NCI-H748 treated with DMSO at 0.1 percent for 48 hours (cell line): ENCODE results near the gene HS6ST2.
"Not testable (repeated sequence)": the region's sequence is repeated elsewhere in the genome, so short reads cannot be mapped to it uniquely, and the experiment has no call there.

ENCODE experiments used
- DNase-seq: peaks from one replicate; lab custom pipeline; 2025; lab: John Stamatoyannopoulos, UW

Gene HS6ST2

DNA sequence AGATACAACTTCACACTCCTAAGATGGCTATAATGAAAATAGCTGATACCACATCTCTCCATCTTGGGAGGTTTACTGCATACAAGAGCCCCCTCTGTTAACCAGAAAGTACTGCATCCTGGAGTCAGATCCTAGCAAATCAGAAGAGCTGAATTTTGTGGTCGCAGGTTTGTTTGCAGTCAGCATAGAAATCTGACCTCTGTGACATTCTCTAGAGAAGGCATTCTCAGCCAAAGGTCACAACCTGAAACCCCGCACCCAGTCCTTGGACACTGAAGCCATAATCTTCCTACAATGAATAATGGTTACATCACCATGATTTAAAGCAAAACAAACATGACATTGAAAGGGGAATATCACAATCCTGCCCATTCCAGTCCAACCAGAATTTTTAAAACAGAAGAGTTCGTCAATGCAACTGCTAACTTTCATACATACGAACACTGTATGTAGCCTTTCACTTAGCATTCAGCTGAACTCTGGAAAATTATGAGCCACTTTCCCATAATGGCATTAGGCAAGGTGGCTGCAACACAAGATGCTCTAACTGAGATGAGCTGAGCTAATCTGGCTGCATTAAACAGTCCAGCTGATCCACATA is 17.6 kb downstream of the HS6ST2 start:
- peak; percentile 26 for DNase-seq

DNA sequence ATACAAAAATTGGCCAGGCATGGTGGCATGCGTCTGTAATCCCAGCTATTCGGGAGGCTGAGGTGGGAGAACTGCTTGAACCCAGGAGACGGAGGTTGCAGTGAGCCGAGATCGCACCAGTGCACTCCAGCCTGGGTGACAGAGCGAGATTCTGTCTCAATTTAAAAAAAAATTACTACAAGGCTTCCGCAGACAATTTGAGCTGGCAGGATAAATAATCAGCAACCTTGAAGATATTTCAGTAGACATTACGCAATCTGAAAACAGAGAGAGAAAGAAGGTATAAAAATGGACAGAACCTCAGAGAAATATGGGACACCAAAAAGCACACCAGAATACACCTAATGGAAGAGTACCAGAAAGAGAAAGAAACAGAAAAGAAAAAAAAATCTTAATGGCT is 25.3 kb downstream of the HS6ST2 start:
- DNase-seq, result no peak

DNA sequence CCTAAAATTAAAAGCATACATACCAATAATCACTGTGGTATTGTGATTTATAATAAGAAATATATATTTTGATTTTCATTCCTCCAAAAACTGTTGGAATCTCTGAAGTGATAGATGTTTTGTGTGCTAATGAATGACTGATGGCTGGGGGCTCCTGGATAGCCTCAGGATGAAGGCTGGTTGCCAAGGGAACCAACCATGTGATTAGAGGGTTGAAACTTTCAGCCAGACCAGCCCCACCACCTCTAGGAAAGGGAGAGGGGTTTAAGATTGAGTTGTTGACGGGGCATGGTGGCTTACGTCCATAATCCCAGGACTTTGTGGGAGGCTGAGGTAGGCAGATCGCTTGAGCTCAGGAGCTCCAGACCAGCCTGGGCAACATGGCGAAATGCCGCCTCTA is 34.0 kb downstream of the HS6ST2 start:
- no peak for DNase-seq

DNA sequence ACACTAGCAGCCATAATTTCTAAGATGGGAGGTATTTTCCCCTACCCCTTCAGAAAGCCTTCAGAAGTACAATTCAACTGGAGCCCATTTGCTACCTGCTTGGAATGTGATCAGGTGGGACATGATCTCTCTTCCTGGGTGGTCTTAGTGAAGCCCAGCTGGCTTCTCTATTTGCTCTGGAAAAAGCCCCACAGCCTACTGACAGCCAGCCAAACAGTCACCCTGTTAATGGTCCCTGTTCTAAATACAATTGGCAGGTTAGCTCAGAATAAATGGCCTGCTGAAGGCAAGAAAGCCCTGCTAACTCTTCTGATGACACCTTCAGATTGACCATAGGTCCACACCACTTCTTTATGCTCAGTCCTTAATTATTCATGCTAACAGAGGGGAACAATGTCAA is 39.9 kb downstream of the HS6ST2 start:
- no peak for DNase-seq

DNA sequence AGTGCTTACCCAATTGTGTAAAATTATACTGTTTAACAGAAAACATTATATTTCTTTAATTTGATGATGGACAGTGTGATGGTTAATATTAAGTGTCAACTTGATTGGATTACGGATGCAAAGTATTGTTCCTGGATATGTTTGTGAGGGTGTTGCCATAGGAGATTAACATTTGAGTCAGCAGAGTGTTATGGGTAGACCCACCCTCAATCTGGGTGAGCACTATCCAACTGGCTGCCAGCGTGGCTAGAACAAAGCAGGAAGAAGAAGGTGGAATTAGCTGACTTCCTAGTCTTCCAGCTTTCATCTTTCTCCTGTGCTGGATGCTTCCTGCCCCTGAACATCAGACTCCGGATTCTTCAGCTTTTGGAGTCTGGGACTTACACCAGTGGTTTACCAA is 42.1 kb downstream of the HS6ST2 start:
- DNase-seq, result no peak

DNA sequence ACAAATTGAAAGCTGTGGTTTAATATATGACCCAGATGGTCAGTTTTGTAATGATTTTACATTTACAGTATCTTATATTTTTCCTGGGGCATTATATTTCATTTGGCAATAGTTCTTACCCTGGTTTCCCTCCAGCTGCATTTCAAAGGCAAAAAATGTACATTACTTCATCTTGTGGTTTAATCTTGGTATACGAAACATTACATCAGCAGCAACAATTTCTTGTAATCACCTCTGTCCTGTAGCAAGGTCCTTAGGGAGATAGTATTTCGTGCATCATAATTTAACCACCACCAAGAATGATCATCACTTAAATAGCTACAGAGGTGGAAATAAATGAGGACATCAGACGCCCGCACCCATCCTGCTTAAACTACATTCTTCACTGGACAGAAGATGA is 48.8 kb downstream of the HS6ST2 start:
- DNase-seq, result no peak

DNA sequence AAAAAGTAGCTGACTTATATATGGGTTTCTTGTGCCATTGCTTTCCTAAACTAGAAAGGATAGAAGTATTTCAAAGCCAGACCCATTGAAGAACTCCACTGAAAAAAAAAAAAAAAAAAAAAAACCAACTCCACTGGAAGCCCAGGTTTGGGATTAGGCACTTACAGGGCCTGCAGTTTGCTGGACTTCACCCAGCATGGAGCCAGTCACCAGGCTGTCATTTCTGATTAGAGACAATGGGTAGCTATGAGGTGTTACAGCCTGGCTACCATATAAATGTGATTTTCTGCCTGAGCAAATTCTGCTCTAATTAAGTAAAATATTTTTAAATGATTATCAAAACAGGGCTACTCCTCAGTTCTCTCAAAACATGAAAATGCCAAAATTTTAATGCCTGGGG is 49.5 kb downstream of the HS6ST2 start:
- DNase-seq, result no peak

DNA sequence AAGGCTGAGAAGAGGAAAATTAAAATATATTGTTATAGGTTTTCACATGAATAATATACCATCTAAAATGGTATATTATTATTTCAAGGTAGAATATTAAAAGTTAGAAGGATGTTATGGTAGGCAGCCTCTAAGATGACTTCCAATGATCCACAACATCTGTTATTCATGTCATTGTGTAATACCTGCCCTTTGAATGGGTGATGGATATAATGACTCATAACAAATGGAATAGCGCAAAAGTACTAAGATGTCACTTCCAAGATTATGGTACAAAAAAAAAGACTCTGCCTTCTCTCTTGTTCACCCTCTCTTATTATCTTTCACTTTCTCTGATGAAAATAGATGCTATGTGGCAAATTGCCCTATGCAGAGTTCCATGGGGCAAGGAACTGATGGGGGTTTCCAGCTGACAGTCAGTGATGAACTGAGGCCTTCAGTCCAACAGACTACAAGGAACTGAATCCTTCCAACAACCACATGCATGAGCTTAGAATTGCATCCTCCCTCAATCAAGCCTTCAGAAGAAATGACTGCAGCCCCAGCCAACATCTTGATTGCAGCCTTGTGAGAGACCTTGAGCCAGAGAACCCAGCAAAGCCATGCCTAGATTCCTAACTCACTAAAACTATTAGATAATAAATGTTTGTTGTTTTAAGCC is 57.7 kb downstream of the HS6ST2 start:
- no peak for DNase-seq

DNA sequence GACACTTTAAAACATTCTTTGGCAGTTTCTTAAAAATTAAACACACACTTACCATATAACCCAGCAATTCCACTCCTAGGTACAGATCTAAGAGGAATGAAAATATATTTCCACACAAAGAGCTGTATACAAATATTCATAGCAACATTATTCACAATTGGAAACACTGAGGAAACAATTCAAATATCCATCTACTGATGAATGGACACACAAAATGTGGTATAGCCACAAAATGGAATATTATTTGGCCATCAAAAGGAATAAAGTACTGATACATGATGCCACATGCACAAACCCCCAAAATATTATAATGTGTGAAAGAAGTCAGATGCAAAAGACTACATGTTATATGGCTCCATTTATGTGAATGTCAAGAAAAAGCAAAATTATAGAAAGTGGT is 70.9 kb downstream of the HS6ST2 start:
- no peak for DNase-seq

DNA sequence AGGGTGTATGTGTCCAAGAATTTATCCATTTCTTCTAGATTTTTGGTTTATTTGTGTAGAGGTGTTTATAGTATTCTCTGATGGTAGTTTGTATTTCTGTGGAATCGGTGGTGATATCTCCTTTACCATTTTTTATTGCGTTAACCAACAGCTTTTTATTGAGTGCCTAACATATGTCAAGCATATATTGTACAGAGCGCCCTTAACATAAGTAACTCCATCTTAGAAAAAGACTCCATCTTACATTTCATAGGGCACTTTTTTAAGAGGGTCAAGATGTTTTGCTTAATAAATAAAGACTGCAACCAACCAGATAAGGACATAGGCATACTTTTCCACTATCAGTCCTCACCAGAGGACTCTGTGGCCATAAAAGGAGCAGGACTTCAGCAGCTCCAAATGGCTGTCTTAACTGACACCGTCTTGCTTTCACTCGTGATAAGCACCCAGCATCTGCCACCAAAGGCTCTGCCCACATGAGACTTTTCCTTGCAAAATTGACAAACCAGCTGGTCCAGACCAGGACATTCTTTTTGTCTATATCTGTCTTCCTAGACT is 75.0 kb downstream of the HS6ST2 start:
- DNase-seq, result no peak

DNA sequence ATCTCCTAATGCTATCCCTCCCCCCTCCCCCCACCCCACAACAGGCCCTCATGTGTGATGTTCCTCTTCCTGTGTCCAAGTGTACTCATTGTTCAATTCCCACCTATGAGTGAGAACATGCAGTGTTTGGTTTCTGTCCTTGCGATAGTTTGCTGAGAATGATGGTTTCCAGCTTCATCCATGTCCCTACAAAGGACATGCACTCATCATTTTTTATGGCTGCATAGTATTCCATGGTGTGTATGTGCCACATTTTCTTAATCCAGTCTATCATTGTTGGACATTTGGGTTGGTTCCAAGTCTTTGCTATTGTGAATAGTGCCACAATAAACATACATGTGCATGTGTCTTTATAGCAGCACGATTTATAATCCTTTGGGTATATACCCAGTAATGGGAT is 77.7 kb downstream of the HS6ST2 start:
- DNase-seq, result not testable (repeated sequence)

DNA sequence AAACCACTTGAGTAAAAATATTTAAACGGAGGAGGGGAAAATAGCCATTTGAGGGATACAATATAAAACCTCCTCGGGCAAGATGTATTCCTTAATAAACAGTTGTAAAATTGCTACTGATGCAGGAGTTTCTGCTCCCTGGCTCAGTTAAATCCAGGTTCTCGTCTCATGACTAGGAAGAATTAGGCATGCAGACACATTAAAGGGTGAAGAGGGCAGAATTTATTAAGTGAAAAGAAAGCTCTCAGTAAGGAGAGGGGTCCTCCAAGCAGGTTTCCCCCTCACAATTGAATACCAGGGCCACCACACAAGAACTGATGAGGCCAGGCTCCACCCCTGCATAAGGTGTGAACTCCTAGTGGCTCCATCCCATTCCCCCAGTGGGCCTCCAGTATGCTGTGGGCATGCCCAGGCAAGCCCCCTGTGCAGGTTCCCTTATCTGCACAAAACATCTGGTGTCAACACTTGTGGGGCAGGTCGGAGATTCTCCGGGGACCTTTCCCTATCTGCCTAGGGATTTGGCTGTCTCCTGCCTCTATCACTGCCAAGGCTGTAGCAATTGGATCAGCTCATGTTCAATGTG is 80.4 kb downstream of the HS6ST2 start:
- no peak for DNase-seq

DNA sequence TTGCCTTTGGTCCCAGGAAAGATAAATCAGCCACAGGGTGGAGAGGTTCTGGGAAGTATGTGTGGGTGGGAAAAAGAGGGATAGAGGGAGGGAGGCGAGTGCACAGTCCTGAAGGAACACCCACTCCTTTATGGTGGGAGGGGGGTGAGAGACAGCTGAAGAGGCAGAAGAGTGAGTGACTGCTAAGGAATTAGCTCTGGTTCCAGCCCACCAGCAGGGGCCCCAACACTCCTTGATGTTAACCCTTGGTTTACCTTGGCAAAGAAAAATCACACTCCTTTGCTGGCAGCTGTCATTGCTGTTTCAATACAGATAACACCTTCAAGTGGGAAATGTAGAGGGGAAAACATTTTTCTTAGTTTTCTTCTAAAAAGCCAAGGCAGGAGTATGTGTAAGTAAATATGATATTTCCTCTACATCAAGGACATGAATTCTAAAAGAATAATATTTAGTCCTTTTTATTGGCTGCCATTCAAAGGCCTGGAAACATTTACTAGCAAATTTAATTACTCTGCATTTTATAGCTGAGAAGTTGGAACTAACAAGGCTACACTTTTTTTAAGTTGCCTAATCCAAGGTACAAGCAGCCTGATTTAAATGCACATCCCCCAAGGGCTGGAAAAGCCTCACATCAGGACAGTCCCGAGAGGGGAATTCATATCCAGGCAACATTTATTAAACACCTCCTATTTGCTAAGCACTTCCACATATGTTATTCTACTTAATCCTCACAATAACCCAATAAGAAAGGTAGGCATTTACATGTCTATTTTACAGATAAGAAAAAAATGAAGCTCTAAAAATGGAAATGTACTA is 81.7 kb downstream of the HS6ST2 start:
- DNase-seq, result no peak

DNA sequence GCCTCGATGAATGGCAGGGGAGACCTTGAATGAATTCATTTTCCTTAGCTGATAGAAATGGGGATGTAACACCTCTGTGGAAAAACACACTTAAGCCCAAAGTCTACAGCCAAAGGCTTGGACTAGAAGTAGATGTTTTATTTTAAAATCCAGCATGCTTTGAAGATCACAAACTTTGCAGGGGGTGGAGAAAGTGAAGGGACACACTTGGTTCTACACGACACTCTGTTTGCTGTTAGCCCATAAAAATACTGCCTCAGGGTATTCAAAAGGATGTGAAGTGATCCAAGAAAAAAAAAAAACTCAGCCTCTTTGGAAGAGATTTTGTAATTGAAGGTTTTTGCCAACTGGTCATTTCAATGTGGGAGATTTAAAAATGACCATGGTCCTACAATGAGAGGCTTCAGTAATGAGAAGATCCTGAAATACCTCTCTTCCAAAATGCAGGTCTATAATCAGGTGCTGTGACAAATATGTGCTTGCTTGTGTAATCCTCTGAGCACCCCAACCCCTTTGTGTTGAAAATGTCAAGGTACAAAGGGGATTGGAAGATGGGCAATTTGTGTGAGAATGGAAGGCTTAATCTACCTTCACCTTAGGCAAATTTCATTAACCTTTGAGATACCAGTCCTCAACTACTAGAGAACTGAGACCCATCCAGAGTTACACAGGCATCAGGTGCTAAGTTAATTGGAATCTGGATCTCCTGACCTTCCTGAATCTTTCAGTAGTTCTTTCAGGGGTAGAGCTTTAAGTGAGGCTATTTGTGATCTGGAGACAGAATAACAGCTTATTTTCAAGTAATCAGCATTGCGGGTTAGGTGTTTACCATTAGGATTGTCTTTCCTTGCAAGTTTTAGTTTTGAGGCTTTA is 82.5 kb downstream of the HS6ST2 start:
- no peak for DNase-seq

DNA sequence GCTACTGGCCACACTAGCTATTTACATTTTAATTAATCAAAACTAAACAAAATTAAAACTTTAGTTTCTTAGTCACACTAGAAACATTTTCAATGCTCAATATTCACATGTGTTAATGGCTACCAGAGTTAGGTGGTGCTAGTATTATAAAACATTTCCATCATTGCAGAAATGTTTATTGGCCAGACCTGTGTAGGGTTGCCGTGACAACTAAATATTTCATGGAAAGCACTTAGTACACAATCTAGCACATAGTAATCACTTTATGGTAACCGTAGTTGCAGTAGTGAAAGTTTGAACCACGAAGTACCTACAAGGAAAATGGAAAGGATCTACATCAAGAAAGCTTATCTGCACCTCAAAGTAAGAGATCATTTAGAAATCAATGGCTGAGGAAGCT is 95.9 kb downstream of the HS6ST2 start:
- DNase-seq, result no peak

DNA sequence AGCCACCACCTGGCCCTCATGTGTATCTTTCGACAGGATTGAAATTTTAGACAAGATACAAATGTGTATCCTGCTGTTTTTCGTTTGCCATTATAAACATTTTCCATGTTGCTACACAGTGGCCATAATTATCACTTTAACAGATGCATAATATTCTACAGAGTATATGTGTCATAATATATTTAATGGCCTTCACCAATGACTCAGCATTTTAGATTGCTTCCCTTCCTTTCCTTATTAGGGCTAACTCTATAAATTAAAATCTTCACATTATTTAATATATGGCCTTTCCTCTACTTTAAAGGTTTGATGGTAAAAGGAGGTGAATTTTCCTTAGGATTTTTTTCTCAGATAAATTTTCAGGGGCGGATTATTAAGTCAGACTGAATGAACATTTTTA is 97.4 kb downstream of the HS6ST2 start:
- no peak for DNase-seq

DNA sequence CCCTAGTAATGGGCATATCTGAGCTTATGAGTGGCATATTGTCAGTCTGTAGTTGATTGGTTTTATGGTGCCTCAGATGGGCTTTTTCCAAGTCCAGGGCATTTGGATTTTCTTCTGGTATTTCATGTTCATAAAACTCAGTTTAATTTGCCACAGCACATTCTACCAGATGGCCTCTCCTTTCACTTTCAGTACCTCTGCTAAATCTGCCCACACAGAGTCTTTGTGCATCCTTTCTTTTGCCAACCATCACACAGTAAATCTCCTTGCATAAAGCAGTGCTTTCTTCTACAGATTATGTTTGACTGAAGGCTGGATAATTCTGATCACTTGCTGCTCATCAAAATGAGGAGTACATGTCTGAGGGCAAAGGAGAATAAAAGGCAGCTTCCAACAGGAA is 98.2 kb downstream of the HS6ST2 start:
- DNase-seq, result no peak

DNA sequence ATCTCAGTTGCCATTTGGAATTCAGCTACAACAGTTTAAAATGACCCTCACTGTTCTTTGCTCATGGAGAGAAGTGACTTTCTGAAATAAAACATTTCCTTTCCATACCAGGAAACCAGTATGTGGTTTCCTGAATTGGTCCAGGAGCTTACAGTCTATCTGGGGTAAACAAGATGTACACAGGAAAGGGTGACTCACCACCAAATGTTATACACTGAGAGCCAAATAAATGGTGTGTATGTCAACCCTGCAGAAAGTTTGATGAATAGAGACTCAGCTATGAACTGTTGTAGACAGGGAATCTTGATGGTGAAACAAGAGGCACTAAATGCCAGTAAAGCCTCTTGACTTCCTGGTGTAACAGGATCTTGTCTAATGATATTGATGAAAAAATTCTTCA is 100.4 kb downstream of the HS6ST2 start:
- DNase-seq, result no peak

DNA sequence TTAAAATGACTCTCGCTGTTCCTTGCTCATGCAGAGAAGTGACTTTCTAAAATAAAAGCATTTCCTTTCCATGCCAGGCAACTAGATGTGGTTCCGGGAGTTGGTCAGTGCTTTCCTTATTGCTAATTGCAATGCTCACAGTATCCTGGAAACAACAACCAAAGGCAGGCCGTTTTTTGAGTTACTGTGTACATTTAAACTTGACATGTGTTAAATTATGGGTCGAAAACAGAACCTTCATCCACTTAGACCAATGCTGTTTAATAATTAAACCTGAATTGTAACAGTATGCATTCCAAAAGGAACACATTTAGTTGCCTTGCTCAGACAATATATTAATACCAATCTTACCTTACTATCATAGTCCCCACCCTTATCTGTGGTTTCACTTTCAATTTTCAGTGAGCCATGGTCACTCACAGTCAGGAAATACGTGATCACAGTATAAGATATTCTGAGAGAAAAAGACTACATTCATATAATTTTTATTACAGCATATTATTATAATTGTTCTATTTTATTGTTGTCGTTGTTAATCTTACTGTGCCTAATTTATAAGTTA is 102.6 kb downstream of the HS6ST2 start:
- DNase-seq, result peak; percentile 29

DNA sequence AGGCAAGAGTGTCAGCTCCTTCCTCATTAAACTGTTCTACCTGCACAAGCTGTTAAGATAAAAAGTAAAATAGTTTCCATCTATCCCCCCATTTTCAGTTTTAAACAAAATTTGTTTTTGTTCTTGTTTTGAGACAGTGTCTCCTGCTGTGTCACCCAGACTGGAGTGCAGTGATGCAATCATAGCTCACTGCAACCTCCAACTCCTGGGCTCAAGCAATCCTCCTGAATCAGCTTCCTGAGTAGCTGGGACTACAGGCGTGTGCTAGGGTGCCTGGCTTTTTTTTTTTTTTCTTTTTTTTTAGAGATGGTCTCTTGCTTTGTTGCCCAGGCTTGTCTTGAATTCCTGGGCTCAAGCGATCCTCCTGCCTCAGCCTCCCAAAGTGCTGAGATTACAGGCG is 105.4 kb downstream of the HS6ST2 start:
- no peak for DNase-seq

DNA sequence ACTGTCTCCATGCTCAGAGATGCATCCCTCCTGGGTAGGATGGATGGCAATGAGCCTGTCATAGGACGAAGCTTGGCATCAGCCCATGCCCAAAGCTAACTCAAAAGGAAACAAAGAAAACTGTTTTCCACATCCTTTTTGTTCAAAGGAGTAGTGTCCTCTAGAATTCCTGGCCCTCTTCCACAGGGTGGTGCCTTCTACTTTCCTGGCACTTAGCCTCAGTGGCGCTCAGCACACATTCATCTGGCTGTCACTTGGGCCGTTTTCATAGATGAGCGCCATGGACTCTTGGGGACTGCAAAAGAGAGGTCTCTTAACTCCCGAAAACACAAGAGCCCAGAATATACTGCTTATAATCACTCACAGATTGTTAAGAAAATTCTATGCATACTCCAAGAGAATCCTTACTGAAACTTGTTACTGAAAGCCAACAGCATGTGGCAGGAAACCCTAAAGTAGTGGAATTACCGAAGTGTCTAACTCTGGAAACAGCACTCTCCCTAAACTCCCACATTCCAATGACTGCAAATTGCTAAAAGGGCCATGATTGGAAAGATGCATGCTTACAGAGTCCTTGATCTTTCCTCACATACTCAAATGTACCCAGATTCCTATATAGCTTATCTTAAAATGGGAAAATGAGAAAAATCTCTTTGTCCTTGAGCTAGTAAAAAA is 110.0 kb downstream of the HS6ST2 start:
- DNase-seq, result no peak
